ENCODE data around the gene AMDHD2. TPM values are rescaled to one million over a fixed set of nuclear protein-coding genes. Genes with fewer than 3 reads are reported as not detected.

The AMDHD2 gene
- total and polyA plus RNA-seq, 2 of the 13 experiments (the other 11 are each of a cell fraction or from before 2014, with no cell fraction given) = 33.5 to 39.1 TPM

DNA sequence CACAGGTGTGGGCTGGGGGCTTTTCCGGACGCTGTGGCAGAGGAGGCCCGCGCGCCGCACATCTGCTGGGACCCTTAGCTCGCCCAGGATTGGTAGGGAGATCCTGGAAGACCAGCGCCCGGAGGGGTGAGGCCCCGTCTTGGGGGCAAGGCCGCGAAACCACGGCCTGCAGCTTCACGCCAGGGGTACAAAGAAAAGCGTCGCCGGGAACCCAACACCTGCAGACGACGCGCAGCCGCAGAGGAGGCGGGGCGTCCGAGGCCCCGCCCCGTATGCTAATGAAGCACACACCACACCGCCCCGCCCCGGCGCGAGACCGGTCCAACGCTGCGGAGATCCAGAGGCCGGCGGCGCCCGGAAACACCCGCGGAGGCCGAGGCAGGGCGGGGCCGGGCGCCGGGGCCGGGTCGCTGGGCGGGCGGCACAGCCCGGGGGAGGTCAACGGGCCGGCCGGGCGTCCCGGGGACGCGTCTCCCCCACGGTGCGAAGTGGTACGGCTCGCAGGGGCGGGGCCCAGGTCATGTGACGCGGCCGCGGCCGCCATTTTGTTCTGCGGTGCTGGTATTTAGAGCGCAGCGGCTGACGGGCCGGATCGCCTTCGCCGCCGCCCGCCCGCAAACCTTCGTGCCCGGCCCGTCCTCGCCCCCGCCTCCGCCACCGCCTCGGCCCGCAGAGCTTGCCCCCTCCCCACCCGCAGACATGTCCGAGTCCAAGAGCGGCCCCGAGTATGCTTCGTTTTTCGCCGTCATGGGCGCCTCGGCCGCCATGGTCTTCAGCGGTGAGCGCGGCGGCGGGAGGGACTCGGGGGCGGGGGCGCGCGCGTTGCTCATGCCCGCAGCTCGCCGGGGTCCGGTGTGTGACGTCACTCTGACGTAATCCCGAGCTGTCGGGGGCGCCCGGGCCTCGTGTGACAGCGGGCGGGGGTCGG is 6.5 kb upstream of the AMDHD2 start, which contains the start of gene ATP6V0C (continued):
- TF ChIP-seq PRDM10 (CRISPR knock-in tag; IDR thresholded peaks at IDR 0.05; ENCODE audit: low read depth) (peak; percentile 98), SNAPC2 (CRISPR knock-in tag; IDR thresholded peaks at IDR 0.05) (no peak), BRD4 (CRISPR knock-in tag; IDR thresholded peaks at IDR 0.05) (0 out of 2 replicates have a peak, but pooled peaks have one; percentile 35), SKI (IDR thresholded peaks at IDR 0.05; ENCODE audit: partially characterized antibody) (peak; percentile 62), SMAD3 (CRISPR knock-in tag; IDR thresholded peaks at IDR 0.05) (0 out of 2 replicates have a peak, but pooled peaks have one; percentile 18), ZNF160 (CRISPR knock-in tag; IDR thresholded peaks at IDR 0.05) (0 out of 2 replicates have a peak, but pooled peaks have one; percentile 11), POGK (CRISPR knock-in tag; conservative IDR thresholded peaks at IDR 0.05) (0 out of 2 replicates have a peak, but pooled peaks have one; percentile 7), PHF20 (CRISPR knock-in tag; IDR thresholded peaks at IDR 0.05) (peak; percentile 83), ZFP62 (CRISPR knock-in tag; IDR thresholded peaks at IDR 0.05) (no peak), ZNF101 (CRISPR knock-in tag; IDR thresholded peaks at IDR 0.05; ENCODE audit: borderline replicate concordance, low read depth) (no peak), ZSCAN20 (CRISPR knock-in tag; IDR thresholded peaks at IDR 0.05; ENCODE audit: borderline replicate concordance) (peak; percentile 5; the same call in 1 of the 2 replicates), SATB2 (CRISPR knock-in tag; IDR thresholded peaks at IDR 0.05) (no peak), ZBTB44 (CRISPR knock-in tag; IDR thresholded peaks at IDR 0.05) (no peak)
- TF ChIP-seq, protein P1, sequence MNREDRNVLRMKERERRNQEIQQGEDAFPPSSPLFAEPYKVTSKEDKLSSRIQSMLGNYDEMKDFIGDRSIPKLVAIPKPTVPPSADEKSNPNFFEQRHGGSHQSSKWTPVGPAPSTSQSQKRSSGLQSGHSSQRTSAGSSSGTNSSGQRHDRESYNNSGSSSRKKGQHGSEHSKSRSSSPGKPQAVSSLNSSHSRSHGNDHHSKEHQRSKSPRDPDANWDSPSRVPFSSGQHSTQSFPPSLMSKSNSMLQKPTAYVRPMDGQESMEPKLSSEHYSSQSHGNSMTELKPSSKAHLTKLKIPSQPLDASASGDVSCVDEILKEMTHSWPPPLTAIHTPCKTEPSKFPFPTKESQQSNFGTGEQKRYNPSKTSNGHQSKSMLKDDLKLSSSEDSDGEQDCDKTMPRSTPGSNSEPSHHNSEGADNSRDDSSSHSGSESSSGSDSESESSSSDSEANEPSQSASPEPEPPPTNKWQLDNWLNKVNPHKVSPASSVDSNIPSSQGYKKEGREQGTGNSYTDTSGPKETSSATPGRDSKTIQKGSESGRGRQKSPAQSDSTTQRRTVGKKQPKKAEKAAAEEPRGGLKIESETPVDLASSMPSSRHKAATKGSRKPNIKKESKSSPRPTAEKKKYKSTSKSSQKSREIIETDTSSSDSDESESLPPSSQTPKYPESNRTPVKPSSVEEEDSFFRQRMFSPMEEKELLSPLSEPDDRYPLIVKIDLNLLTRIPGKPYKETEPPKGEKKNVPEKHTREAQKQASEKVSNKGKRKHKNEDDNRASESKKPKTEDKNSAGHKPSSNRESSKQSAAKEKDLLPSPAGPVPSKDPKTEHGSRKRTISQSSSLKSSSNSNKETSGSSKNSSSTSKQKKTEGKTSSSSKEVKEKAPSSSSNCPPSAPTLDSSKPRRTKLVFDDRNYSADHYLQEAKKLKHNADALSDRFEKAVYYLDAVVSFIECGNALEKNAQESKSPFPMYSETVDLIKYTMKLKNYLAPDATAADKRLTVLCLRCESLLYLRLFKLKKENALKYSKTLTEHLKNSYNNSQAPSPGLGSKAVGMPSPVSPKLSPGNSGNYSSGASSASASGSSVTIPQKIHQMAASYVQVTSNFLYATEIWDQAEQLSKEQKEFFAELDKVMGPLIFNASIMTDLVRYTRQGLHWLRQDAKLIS (CRISPR knock-in tag; IDR thresholded peaks at IDR 0.05) = no peak; the same call in 1 of the 2 replicates
